HG03196 (cell line): ENCODE measurements around the gene TMEM187.

Experiments
- ATAC-seq: cut with Tn5 transposase; IDR thresholded peaks from one replicate; pipeline ENCODE4 v1.9.1; 2021; ENCODE audit not compliant: unreplicated experiment

Gene TMEM187, protein sequence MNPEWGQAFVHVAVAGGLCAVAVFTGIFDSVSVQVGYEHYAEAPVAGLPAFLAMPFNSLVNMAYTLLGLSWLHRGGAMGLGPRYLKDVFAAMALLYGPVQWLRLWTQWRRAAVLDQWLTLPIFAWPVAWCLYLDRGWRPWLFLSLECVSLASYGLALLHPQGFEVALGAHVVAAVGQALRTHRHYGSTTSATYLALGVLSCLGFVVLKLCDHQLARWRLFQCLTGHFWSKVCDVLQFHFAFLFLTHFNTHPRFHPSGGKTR

DNA sequence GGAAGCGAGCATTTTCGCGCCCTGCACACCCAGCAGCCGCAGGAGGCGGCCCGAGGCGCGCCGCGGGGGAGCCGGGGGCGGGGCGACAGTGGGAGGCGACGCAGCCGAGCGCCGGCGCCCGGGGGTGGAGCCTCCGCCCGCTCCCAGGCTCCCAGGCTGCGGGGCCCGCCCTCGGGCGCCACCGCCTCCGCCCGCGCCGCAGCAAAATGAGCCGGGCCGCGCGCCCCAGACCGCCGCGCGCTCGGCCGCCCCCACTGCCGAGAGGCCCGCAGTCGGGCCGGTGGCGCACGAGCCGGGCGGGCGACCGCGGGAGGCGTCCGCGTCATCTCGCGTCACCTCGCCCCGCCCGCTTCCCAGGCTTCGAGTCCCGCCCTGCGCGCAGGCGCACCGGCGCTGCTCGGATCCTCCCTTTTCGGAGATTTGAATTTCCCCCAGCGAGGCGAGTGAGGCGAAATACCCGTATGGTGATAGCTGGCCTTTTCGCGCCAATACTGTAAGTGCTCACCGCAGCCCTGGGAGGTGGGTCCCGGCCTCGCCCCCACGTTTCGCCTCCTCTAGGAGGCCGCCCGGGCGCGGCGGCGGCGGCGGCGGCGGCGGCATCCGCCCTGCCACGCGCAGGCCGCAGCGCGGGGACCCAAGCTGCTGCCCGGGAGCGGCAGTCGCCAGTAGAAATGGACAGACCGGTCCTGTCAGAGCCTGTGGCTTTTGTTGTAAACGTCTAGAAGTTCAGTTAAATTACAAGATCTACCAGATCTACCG, at the start of gene TMEM187:
Gene TMEM187, plus strand, starts transcription at position 387 of the 759 bp plus-strand sequence. CDS start 9,309 bp downstream, outside the sequence.
- ATAC-seq, result peak; percentile 38

DNA sequence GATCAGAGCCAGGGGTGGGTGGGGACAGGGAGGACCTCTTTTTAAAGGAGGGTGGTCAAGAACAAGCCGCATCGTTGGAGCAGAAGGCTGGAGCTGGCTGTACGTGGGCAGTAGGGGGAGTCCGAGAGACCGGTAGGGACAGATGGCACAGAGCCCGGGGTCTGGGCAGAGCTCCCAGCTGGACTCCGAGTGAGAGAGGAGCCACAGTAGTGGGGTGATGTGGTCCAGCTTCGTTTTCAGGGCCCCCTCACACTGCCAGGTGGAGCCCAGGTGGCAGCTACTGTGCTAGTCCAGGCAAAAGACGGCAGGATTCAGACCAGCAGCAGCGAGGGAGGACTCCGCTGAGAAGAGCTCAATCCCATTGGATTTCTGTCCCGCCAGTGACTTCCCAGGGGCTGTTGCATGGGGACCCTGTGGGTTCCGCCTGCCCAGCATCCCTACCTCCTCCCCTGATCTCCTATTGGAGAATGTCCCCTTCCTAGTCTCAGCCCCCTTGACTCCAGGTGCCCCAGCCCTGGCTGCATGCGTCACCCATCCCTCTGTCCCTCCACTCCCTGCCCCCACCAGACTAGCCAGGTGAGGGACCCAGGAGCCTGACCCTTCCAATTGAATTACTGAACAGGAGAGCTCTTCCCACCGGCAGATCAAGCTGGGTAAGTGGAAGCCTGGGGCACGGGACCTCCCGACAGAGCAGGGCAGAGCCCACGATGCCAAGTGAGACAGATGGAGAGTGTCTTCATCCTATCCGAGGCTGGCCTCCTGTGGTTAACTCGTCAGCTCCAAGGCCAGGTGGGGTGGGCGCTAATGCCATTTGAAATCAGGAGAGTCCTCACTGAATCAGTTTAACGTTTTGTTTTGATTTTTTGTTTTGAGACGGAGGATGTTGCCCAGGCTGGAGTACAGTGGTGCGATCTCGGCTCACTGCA, 49.4 kb upstream of the TMEM187 start:
- no peak for ATAC-seq

DNA sequence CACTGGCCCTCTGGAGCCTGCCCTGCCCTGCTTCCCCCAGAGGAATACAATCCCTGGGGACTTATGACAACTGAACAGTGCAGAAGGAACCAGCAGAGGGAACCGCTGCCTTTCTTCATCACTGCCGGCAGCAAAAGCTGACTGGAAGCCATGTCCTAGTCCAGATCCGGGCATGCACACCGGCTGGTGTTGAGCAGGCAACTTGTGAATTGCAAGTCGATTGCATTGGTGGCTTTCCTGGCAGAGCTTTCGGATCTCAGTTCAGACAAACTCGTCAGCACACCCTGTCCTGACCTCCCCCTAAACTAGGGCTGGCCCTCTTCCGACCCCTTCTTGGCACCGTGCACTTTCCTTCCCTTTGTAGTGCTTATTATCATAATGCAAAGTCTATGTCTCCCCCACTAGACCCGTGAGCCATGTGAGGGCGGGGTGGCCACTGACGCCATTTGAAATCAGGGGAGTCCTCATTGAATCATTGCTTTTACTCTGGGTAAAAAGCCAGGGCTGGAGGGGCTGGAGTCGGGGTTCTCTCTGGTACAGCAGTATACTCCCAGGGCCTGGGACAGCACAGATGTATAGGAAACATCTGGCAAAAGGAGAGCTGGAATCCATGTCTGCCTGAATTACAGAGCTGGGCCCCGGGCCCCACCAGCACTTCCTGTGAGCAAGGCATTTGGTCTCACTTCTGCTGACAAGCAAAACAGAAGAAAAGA, 48.2 kb upstream of the TMEM187 start:
- no peak for ATAC-seq

DNA sequence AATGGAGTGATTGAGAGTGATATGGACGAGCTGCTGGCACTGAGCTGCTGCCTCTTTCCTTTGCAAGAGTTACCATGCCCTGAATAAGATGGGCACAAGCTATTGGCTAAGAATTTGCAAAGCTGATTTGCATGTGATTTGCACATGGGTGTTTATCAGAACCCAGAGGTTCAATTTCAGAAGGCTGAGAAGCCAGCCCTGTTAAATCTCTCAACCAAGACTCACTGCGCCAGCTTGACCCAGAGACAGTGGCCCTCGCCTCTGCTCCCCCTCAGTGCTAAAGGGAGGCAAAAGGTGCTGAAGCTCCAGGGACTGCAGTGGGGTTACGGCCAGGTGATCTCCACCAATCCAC, 47.2 kb upstream of the TMEM187 start:
- ATAC-seq, result no peak

DNA sequence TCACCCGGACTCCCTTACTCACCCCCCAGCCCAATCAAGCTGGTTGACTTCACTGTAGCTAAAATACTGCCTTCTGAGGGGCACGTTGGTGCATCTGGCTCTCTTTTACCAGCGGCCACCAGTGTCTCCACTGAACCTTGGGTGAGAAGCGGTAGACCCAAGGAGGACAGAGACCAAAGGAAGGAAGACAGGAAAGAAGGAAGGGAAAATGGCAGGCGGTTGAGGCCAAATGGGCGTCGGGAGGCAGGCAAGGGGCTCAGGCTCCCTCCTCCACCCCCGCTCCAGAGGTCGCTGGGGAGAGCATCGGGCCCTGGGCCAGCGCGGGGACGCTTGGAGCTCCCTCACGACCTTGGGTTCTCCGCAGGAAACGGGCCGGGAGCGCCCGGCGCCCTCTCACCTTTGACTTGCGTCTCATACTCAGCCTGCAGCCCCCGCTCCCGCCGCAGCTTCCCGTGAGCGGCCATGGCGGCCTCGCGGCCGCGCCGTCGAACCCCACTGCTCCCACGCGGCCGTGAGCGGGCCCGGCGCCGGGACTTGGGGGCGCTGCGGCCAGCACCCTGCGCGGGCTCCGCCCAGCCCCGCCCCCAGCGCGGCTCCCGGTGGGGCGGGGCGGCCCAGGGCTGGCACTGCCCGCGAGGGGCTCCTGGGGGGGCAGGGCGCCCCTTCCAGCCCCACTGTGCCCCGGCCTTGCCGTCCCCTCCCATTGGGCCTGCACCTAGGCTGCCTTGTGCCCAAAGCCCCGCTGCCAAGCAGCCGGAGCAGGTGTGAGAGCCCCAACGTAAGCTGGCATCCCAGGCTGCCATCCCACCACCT, 46.6 kb upstream of the TMEM187 start, which contains the start of gene ARHGAP4:
Gene ARHGAP4, minus strand, starts transcription at position 526 of the 813 bp plus-strand sequence. Its CDS starts 62 bp downstream, at position 464.
- ATAC-seq, result no peak

DNA sequence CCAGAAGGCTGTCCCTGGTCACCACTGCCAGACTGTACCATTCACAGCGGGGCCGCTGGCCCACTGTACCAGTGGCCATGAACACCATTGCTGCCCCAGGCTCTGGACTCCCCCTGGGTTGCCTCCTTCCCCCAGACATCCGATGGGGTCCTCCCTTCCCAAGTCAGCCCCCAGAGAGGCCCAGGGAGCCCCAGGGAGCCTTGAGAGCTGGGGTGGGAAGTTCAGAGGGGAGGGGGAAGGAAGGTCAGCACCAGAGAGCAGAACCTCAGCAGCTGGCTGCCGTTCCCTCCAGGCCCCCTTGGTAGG, 46.0 kb upstream of the TMEM187 start:
- no peak for ATAC-seq

DNA sequence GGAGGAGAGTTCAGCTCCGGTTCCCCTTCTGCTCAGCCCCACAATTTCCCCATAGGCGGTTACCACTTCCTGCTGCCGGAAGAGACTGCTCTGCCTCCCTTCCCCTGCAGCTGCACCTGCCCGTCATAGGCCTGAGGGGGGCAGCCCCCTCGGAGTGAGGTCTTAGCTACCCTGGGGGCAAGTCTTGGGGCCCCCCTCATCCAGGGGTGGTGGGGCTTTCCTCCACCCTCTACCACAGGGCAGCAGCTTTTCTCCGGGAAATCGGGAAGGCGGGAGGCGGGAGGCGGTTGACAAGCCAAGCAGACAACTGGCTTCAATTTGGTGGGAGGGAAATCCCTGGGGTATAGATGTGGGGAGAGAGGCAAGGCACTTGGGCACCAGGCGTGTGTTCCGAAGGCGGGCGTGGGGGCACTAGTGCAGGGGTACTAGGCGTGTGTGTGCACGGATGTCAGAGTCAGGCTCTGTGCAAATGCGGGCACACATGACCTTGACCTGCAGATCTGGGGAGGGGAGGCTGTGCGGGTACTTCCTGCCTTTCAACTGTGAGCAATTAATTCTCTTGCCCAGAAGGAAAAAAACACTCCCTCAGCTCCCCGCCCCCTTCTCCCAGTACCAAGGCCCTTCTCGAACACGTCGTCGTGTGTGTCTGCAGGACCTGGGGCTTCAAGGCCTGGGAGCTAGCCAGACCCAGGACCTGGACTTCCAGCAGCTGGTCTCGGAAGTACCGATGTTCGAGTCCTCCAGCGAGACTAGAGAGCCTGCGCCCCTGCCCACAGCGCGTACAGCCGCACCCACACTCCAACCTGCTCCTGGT, 45.5 kb upstream of the TMEM187 start:
- ATAC-seq, result peak; percentile 41

DNA sequence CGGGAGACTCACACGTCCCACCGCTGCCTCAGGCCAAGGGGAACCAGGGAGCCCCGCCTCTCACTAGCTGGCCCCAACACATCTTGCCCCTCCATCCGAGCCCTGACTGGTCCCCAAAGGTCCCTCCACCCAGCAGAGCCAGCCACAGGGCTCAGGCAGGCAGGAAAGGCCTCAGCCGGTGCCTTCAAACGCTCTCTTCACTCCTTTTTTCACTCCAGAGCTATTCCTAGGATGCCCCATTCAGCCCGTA, 45.0 kb upstream of the TMEM187 start:
- ATAC-seq, result no peak

DNA sequence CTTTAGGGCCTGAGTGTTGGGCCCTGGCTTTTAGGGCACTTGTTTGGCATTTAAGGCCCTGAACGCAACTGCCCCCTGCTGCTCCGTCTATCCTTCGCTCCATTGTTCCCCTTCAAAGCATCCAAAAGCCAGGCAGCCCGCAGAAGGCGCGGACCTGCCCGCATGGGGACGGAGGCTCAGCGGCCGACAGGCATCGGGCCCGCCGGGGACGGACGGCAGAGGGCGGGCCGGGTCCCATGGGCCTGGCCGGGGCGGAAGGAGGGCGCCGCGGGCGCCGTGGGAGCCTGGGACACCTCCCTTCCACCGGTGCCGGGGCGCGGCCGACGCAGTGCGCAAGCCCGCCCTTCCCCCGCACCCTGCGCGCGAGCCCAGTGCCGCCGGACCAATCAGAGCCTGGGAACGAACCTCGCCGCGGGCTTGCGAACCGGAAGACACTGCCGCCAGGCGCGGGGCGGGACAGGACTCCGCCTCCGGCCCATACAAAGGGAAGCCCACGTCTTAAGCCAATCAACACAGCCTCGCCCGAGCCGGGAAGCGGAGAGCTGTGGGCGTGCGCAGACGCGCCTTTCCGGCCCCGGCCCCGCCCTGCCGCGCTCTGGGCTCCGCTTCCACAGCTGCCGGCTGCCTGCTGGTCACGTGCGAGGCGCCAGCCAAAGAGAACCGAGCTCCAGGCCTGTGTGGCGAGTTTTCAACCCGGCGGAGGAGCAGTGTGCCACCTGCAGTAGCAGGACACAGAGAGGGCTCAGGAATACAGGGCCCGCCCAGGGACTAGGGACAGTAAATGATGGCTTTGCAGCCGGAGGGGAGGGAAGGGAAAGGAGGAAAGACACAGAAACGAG, 44.4 kb upstream of the TMEM187 start:
- ATAC-seq, result peak; percentile 61

DNA sequence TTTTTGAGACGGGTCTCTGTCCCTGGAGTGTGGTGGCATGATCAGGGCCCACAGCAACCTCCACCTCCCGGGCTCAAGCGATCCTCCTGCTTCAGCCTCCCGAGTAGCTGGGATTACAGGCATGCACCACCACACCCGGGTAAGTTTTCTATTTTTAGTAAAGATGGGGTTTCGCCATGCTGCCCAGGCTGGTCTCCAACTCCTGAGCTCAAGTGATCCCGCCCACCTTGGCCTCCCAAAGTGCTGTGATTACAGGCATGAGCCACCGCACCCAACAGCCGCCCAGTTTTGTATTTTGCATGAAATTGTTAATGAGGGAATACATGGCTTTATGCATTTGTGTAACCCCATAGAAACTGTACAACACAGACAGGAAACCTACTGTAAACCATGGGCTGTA, 43.7 kb upstream of the TMEM187 start:
- ATAC-seq, result no peak

DNA sequence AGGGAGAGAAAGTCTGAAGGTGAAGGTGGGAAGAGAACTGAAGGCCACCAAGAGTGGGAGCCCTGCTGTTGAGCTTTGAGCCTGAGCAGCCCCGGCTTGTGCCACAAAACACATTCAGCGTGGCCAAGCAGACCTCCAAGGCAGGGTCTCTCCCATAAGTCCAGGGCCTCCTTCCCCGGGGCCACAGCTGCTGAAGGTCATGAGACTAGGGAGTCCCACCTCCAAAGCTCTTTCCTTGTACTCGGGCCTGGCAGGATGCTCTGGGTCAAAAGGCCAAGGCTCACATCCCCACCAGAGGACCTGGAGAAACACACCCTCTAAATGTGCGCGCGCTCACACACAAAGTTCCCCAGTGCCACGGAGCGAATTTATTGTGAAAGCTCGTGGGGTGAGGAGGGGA, 43.0 kb upstream of the TMEM187 start:
- no peak for ATAC-seq

DNA sequence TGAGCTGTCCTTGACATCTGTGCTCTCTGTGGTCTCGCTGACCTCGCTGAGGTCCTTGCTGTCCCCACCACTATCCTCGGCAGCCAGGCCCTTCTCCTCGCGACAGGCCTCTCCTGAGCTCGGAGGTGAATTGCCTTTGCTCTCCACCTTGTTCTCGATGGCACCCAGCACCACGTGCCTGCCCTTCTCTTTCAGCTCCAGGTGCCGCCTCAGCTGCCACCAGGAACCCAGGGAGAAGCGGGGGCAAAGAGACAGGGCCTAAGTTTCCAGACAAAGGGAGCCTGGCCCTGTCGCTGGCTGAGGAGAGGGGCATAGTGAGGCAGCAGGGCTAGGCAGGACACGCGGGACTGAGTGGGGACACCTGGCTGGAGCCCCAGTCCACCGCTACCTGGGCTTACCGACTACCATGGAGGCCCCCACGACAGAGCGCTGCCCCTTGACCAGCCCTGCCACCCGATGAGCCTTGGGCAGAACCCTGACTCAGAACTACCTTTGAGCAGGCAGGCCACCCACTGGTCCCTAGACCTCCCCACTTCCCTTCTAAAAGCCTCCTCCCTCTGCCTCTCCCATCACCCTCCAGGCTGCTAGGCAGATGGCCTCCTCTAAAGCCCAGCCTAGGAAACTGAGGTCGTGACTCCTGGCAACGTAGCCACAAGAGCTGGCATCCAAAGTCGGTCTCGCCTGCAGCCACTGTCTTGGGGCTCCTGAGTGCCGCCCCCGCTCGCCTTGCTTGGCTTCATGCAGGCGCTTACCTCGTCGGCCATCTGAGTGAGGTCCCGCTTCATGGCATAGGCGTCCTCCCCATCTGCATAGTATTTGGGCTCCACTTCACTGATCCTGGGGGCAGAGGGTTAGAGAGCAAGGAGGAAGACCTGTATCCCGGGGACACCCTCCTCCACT, 42.3 kb upstream of the TMEM187 start:
- no peak for ATAC-seq

DNA sequence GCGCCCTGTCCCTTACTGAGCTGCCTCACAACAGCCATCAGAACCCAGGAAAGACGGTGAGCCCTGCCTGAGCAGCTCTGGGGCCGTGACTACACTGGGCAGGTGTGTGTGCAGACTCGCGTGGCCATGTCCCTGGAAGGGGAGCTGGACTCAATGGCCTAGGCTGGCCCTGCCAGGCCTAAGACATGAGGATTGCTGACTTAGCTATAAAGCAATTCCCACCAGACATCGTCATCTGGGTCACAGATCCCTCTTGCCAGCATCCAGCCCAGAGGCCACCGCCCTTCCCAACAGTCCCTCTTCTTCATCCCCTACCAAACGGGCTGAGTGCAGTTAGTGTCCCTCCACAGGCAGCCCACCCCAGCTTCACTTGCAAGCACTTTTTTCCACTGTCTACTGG, 41.4 kb upstream of the TMEM187 start:
- no peak for ATAC-seq

DNA sequence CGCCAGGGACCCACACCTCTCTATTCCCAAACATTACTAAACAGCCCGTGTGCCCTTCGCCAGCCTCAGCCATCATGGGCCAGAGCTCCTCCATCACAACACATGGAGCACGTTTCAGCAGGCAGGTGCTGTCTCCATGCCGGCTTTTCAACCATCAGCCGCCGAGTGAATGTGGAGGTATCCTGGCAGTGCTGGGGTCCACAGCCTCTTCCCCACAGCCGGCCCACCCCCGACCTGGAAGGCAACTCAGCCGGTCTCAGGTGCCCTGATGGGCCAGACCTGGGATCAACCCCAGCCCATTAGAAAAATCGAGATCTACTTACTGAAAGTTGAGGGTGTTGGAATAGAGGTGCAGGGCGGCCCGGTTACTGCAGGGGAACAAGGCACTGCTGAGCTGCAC, 40.8 kb upstream of the TMEM187 start:
- ATAC-seq, result no peak

DNA sequence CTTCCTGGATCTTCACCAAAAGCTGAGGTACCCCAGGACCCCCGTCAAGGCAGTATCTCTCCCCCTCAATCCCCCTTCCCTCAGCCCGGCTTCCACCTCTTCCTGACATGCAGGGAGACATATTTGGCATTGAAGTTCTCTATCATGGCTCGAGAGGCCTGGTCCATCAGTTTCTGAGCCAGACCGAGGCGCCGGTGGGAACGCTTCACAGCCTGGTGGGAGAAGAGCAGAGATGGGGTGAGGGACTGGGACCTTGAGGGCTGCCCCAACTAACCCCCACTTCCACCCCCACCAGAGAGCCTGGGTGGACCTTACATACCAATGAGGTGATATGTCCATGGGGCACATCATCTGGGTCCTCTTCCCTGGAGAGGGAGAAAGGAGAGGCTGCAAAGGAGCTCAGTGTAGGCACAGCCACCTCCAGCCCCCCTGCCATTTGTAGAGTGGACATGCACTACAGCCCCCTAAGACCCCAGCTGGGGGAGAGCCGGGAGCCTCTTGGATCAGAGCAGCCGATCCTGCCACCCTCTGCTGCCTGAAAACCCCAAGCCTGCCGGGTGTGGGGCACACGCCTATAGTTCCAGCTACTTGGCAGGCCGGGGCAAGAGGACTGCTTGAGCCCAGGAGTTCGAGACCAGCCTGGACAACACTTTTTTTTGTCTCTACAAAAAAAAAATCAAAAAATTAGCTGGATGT, 40.2 kb upstream of the TMEM187 start:
- no peak for ATAC-seq

DNA sequence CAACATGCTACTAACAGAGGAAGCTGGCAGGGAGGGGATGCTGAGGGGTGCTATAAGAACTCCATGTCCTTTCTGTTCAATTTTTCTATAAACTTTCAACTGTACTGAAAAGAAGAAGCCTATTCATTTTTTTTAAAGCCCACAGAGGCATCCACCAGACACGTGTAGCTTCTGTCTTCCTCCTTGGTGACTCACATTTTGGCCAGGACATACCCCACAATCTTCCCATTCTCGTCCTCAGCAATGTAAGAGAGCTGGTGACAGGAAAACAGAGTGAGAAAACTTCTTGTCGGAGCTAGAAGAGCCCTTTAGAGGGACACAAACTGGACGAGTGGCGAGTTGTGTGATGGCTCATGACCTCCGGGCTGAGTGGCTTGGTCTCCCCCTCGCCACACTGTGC, 38.8 kb upstream of the TMEM187 start:
- ATAC-seq, result no peak

DNA sequence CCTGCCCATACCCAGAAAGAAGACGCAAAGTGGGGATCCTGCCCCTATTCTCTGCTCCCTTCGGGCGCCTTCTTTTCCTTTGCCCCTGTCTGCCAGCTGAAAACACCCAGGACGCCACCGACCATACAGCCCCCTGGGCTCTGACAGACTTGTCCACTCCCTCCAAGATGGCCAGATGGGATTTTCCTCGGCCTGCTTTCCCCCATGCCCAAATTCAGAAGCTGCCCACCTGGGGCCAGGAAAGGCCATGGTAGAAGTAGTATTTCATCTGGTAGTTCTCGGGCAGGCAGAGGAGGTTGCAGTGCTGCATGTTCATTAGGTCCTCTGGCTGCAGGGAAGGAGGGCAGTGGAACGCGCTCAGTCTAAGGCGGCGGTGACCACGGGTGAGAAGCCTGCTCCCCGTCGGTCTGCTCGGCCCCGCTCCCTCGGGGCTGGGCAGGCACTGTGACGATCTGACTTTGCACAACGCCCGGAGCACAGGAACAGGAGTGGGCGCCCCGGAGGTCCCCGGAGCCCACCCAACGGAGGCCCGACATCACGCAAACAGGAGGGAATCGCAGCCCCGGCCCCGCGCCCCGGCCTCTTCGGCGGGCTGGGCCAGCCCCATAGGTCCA, 38.3 kb upstream of the TMEM187 start:
- peak; percentile 17 for ATAC-seq
